Fibroblast of lung (primary cell): ENCODE measurements around the gene VIPR2. TPM values are rescaled to one million over a fixed set of nuclear protein-coding genes. Genes with fewer than 3 reads are reported as not detected.
"Not testable (repeated sequence)": the region's sequence is repeated elsewhere in the genome, so short reads cannot be mapped to it uniquely, and the experiment has no call there.

ENCODE experiments used
- DNase-seq, 2 donors: peaks; one replicate each; pipeline versions ENCODE4 v3.0.0 to v3.0.0-alpha.2; 2010; ENCODE audit warnings: low read depth in 2 of 2
- H2AFZ ChIP-seq: 2 replicates; pipeline ENCODE4 v1.5.1; 2012; ENCODE audit warnings: low read length, control low read depth, inconsistent platforms
- H3K27ac ChIP-seq: 2 replicates; pipeline ENCODE4 v1.5.1; 2011; ENCODE audit warnings: low read length, control low read depth; ENCODE audit not compliant: insufficient read depth
- H3K27me3 ChIP-seq: 2 replicates; pipeline ENCODE4 v1.5.1; 2011; ENCODE audit warnings: mild to moderate bottlenecking, low read length; ENCODE audit not compliant: control insufficient read depth, insufficient read depth
- H3K36me3 ChIP-seq: 2 replicates; pipeline ENCODE4 v1.5.1; 2011; ENCODE audit warnings: low read length; ENCODE audit not compliant: control insufficient read depth, insufficient read depth
- H3K4me1 ChIP-seq: 2 replicates; pipeline ENCODE4 v1.5.1; 2011; ENCODE audit warnings: low read length; ENCODE audit not compliant: control insufficient read depth, insufficient read depth; ENCODE audit errors: extremely low read depth
- H3K4me2 ChIP-seq: 2 replicates; pipeline ENCODE4 v1.5.1; 2011; ENCODE audit warnings: low read length, control low read depth; ENCODE audit not compliant: insufficient read depth; ENCODE audit errors: extremely low read depth
- H3K4me3 ChIP-seq, 4 experiments: fragments of 200-600 bp in 1 of 4; sonication (generic) in 1 of 4; replicated peaks in 1 of 4; 2 replicates each; pipeline ENCODE4 v1.5.1; 2011 to 2016; ENCODE audit warnings: low read length in 4 of 4, low read depth in 3 of 4, mild to moderate bottlenecking in 3 of 4, control low read depth in 2 of 4, inconsistent platforms in 1 of 4, mixed read lengths in 1 of 4; ENCODE audit not compliant: insufficient read depth in 1 of 4; ENCODE audit errors: control extremely low read depth in 1 of 4
- H3K79me2 ChIP-seq: 2 replicates; pipeline ENCODE4 v1.5.1; 2012; ENCODE audit warnings: mild to moderate bottlenecking, low read length, inconsistent platforms; ENCODE audit not compliant: control insufficient read depth, insufficient read depth
- H3K9ac ChIP-seq: 2 replicates; pipeline ENCODE4 v1.5.1; 2011; ENCODE audit warnings: mild to moderate bottlenecking, low read length, control low read depth; ENCODE audit not compliant: insufficient read depth
- H3K9me3 ChIP-seq: 2 replicates; pipeline ENCODE4 v1.5.1; 2012; ENCODE audit warnings: low read depth, low read length; ENCODE audit not compliant: control insufficient read depth, insufficient read depth
- H4K20me1 ChIP-seq: 2 replicates; pipeline ENCODE4 v1.5.1; 2011; ENCODE audit warnings: low read length; ENCODE audit not compliant: control insufficient read depth, insufficient read depth; ENCODE audit errors: extremely low read depth
- CTCF ChIP-seq, 2 donors: IDR thresholded peaks in 1 of 2; conservative IDR thresholded peaks in 1 of 2; 1 replicate in 1 of 2; 2 replicates in 1 of 2; pipeline ENCODE4 v1.5.1; 2011 to 2012; ENCODE audit warnings: low read length in 2 of 2, control low read depth in 1 of 2, inconsistent platforms in 1 of 2, low read depth in 1 of 2, mild to moderate bottlenecking in 1 of 2
- EZH2 ChIP-seq: IDR thresholded peaks from 2 replicates; pipeline ENCODE4 v1.5.1; 2012; ENCODE audit warnings: low read length, control low read depth, mild to moderate bottlenecking; ENCODE audit errors: missing control alignments
- polyA plus RNA-seq, 2 donors: library from polyadenylated mRNA; depleted of rRNA in 1 of 2; stranded (reverse) in 1 of 2; unstranded in 1 of 2; fragments of >200 nt; gene quantifications; 2 replicates each; pipeline ENCODE4 v1.2.1, GENCODE V29; 2011 to 2012; ENCODE audit warnings: missing spikeins in 1 of 2
- total RNA-seq: library from RNA; depleted of rRNA; stranded (reverse); fragments of >200 nt; gene quantifications from 2 replicates; pipeline ENCODE4 v1.2.1, GENCODE V29; 2014

Gene VIPR2
- total and polyA plus RNA-seq, 2 donors (not counting 1 experiment from before 2014, with no cell fraction given) = not detected

- not testable (repeated sequence) for H3K9ac ChIP-seq, H3K27me3 ChIP-seq, H2AFZ ChIP-seq, H3K9me3 ChIP-seq, H4K20me1 ChIP-seq, H3K27ac ChIP-seq, H3K36me3 ChIP-seq, H3K4me1 ChIP-seq, H3K4me2 ChIP-seq, DNase-seq, H3K4me3 ChIP-seq, H3K79me2 ChIP-seq
These were observed 21.4 kb downstream of the VIPR2 start for GRCh38 chr7:159123294-159123693.

GRCh38 chr7:159122276-159122675, 22.4 kb downstream of the VIPR2 start:
- Histone ChIP-seq H3K27me3 (no peaks in the 10 kb centered on the region), H3K4me2 (no peak overlapping the region), H3K4me3 (no peak overlapping the region), H3K9me3 (no peaks in the 10 kb centered on the region), H3K4me1 (no peaks in the 10 kb centered on the region), H3K9ac (no peak overlapping the region), H3K79me2 (no peaks in the 10 kb centered on the region), H3K36me3 (no peaks in the 10 kb centered on the region), H2AFZ (no peak overlapping the region), H3K27ac (no peak overlapping the region), H4K20me1 (no peaks in the 10 kb centered on the region)
- no peak for DNase-seq
- TF ChIP-seq EZH2 (no peak), CTCF (conservative IDR thresholded peaks at IDR 0.05 in 1 of 2, IDR thresholded peaks at IDR 0.05 in 1 of 2; ENCODE audit: low read depth in 1 of 2, low read length in 2 of 2) (no peak)

GRCh38 chr7:159121476-159121875, 23.2 kb downstream of the VIPR2 start:
- Histone ChIP-seq H3K27me3 (no peaks in the 10 kb centered on the region), H4K20me1 (no peaks in the 10 kb centered on the region), H3K4me2 (no peak overlapping the region), H2AFZ (no peak overlapping the region), H3K4me3 (no peak overlapping the region), H3K79me2 (no peaks in the 10 kb centered on the region), H3K4me1 (no peaks in the 10 kb centered on the region), H3K36me3 (no peaks in the 10 kb centered on the region), H3K9ac (no peak overlapping the region), H3K27ac (no peak overlapping the region), H3K9me3 (no peaks in the 10 kb centered on the region)
- no peak for DNase-seq
- TF ChIP-seq CTCF (conservative IDR thresholded peaks at IDR 0.05 in 1 of 2, IDR thresholded peaks at IDR 0.05 in 1 of 2; ENCODE audit: low read depth in 1 of 2, low read length in 2 of 2) = no peak
- TF ChIP-seq EZH2 = no peak
